HG02588 (cell line): ENCODE results near the gene ARID4B.
"Not testable (repeated sequence)": the region's sequence is repeated elsewhere in the genome, so short reads cannot be mapped to it uniquely, and the experiment has no call there.

Experiments used
- ATAC-seq: cut with Tn5 transposase; IDR thresholded peaks from one replicate; pipeline ENCODE4 v1.9.1; 2021; ENCODE audit warnings: mild to moderate bottlenecking, moderate library complexity; ENCODE audit not compliant: unreplicated experiment

The ARID4B gene

GRCh38 chr1:235299169-235299858 lies 28.7 kb downstream of the ARID4B start:
- ATAC-seq: no peak

- ATAC-seq: no peak
These were observed 29.2 kb downstream of the ARID4B start for GRCh38 chr1:235298758-235299157.

GRCh38 chr1:235297579-235297978 lies 30.4 kb downstream of the ARID4B start:
- ATAC-seq: no peak

GRCh38 chr1:235296729-235297128 lies 31.2 kb downstream of the ARID4B start:
- ATAC-seq: no peak

GRCh38 chr1:235295902-235296350 lies 32.1 kb downstream of the ARID4B start:
- no peak for ATAC-seq

GRCh38 chr1:235293322-235293942 lies 34.5 kb downstream of the ARID4B start:
- no peak for ATAC-seq

GRCh38 chr1:235292790-235293189 lies 35.2 kb downstream of the ARID4B start:
- ATAC-seq: no peak

GRCh38 chr1:235291599-235292091 lies 36.3 kb downstream of the ARID4B start:
- no peak for ATAC-seq

GRCh38 chr1:235290740-235291502 lies 37.1 kb downstream of the ARID4B start:
- no peak for ATAC-seq

- ATAC-seq: no peak
These were observed 37.9 kb downstream of the ARID4B start for GRCh38 chr1:235289859-235290739.

GRCh38 chr1:235287208-235287882 lies 40.6 kb downstream of the ARID4B start:
- no peak for ATAC-seq

- ATAC-seq: no peak
These were observed 41.3 kb downstream of the ARID4B start for GRCh38 chr1:235286667-235287066.

- ATAC-seq: no peak
These were observed 43.7 kb downstream of the ARID4B start for GRCh38 chr1:235284231-235284769.

GRCh38 chr1:235283636-235284035 lies 44.3 kb downstream of the ARID4B start:
- not testable (repeated sequence) for ATAC-seq

- ATAC-seq: no peak
These were observed 47.5 kb downstream of the ARID4B start for GRCh38 chr1:235280467-235280866.

- ATAC-seq: no peak
These were observed 48.3 kb downstream of the ARID4B start for GRCh38 chr1:235279694-235280093.

GRCh38 chr1:235278915-235279292 lies 49.1 kb downstream of the ARID4B start:
- ATAC-seq: no peak

- ATAC-seq: no peak
These were observed 49.6 kb downstream of the ARID4B start for GRCh38 chr1:235278233-235278914.

- no peak for ATAC-seq
These were observed 50.3 kb downstream of the ARID4B start for GRCh38 chr1:235277709-235278108.
